H1 (cell line): ENCODE data around the gene ZNF511. TPM values are rescaled to one million over a fixed set of nuclear protein-coding genes. Genes with fewer than 3 reads are reported as not detected.

Experiments used
- CTCF ChIA-PET: fragments of 300-600 bp; sonication (Branson Sonifier 250); formaldehyde crosslinking; loops from one replicate; lab custom pipeline; 2021; ENCODE audit not compliant: partially characterized antibody; lab: Charles Lee
- POLR2A ChIA-PET: fragments of 300-600 bp; sonication (Branson Sonifier 250); formaldehyde crosslinking; loops from one replicate; lab custom pipeline; 2021; ENCODE audit warnings: inconsistent platforms; ENCODE audit not compliant: partially characterized antibody; lab: Charles Lee
- DNase-seq, 2 experiments: peaks; one replicate each; pipeline versions ENCODE4 v3.0.0 to v3.0.0-alpha.2; 2010 to 2022; ENCODE audit warnings: low spot score in 2 of 2, low read depth in 1 of 2, mixed read lengths in 1 of 2
- FAIRE-seq: peaks from 2 replicates; lab custom pipeline; 2011; peaks lifted over from hg19 to GRCh38; lab: Jason Lieb, UNC
- H2AFZ ChIP-seq: 2 replicates; pipeline ENCODE4 v1.8.1; 2012; ENCODE audit warnings: low read length, inconsistent platforms
- H2AK5ac ChIP-seq: 2 replicates; pipeline ENCODE4 v1.6.1; 2013; ENCODE audit warnings: low read depth, low read length
- H2BK120ac ChIP-seq: replicated peaks from 2 replicates; pipeline ENCODE3; 2013; ENCODE audit warnings: low read depth, low read length, inconsistent platforms
- H2BK12ac ChIP-seq: 2 replicates; pipeline ENCODE4 v1.6.1; 2013; ENCODE audit warnings: low read depth, low read length
- H2BK15ac ChIP-seq: 2 replicates; pipeline ENCODE4 v1.6.1; 2013; ENCODE audit warnings: low read length
- H2BK20ac ChIP-seq: 2 replicates; pipeline ENCODE4 v1.6.1; 2013; ENCODE audit warnings: low read length
- H2BK5ac ChIP-seq: 2 replicates; pipeline ENCODE4 v1.6.1; 2013; ENCODE audit warnings: low read depth, low read length
- H3K14ac ChIP-seq: 2 replicates; pipeline ENCODE4 v1.6.1; 2013; ENCODE audit warnings: inconsistent platforms; ENCODE audit not compliant: insufficient read length
- H3K18ac ChIP-seq: 2 replicates; pipeline ENCODE4 v1.6.1; 2013; ENCODE audit warnings: low read length; ENCODE audit errors: extremely low read depth
- H3K23ac ChIP-seq: 2 replicates; pipeline ENCODE4 v1.6.1; 2013; ENCODE audit warnings: inconsistent platforms; ENCODE audit not compliant: insufficient read length
- H3K23me2 ChIP-seq: 2 replicates; pipeline ENCODE4 v1.6.1; 2013; ENCODE audit warnings: low read depth, low read length
- H3K27ac ChIP-seq: 2 replicates; pipeline ENCODE4 v1.6.1; 2011; ENCODE audit warnings: low read depth, low read length, inconsistent platforms
- H3K27me3 ChIP-seq, 4 experiments: replicated peaks in 1 of 4; 1 replicate in 1 of 4; 2 replicates in 3 of 4; pipeline versions ENCODE4 v1.6.1 to v1.8.1; 2011 to 2013; ENCODE audit warnings: low read length in 3 of 4, mild to moderate bottlenecking in 3 of 4, inconsistent platforms in 2 of 4, mixed read lengths in 2 of 4, moderate library complexity in 1 of 4; ENCODE audit not compliant: control insufficient read depth in 3 of 4, insufficient read depth in 3 of 4; ENCODE audit errors: extremely low read depth in 1 of 4
- H3K36me3 ChIP-seq, 4 experiments: 2 replicates each; pipeline versions ENCODE4 v1.6.1 to v1.8.1; 2011 to 2013; ENCODE audit warnings: mild to moderate bottlenecking in 4 of 4, low read length in 3 of 4, moderate library complexity in 2 of 4, control low read depth in 1 of 4, inconsistent platforms in 1 of 4; ENCODE audit not compliant: insufficient read depth in 4 of 4, control insufficient read depth in 2 of 4
- H3K4ac ChIP-seq: replicated peaks from 2 replicates; pipeline ENCODE3; 2013; ENCODE audit warnings: low read length, low read depth, mixed read lengths, inconsistent platforms; ENCODE audit not compliant: insufficient read length
- H3K4me1 ChIP-seq, 4 experiments: replicated peaks in 1 of 4; 1 replicate in 1 of 4; 2 replicates in 3 of 4; pipeline versions ENCODE4 v1.6.1 to v1.8.1; 2011 to 2013; ENCODE audit warnings: low read length in 3 of 4, inconsistent platforms in 2 of 4, mixed read lengths in 1 of 4; ENCODE audit not compliant: insufficient read depth in 4 of 4, control insufficient read depth in 3 of 4
- H3K4me2 ChIP-seq, 2 experiments: 2 replicates each; pipeline versions ENCODE4 v1.6.1 to v1.8.1; 2011 to 2013; ENCODE audit warnings: low read depth in 2 of 2, low read length in 2 of 2, control low read depth in 1 of 2, inconsistent platforms in 1 of 2, mild to moderate bottlenecking in 1 of 2; ENCODE audit not compliant: insufficient read depth in 1 of 2
- H3K4me3 ChIP-seq, 4 experiments: fragments of 200-600, 300-600 bp in 1 of 4; sonication (generic), shearing (Covaris generic), sonication (Bioruptor Twin) in 1 of 4; 2 replicates each; pipeline versions ENCODE4 v1.5.1 to v1.8.1; 2011 to 2016; ENCODE audit warnings: low read length in 4 of 4, low read depth in 3 of 4, control low read depth in 2 of 4, inconsistent platforms in 2 of 4, mild to moderate bottlenecking in 2 of 4, mixed read lengths in 1 of 4, moderate library complexity in 1 of 4; ENCODE audit not compliant: insufficient read depth in 2 of 4; ENCODE audit errors: extremely low read depth in 1 of 4
- H3K56ac ChIP-seq: replicated peaks from 2 replicates; pipeline ENCODE3; 2013; ENCODE audit warnings: low read depth, mild to moderate bottlenecking, mixed read lengths, low read length, inconsistent platforms; ENCODE audit not compliant: insufficient read length
- H3K79me1 ChIP-seq: 2 replicates; pipeline ENCODE4 v1.6.1; 2013; ENCODE audit warnings: low read depth, low read length, control low read depth
- H3K79me2 ChIP-seq, 2 experiments: 2 replicates each; pipeline versions ENCODE4 v1.6.1 to v1.8.1; 2012 to 2013; ENCODE audit warnings: low read length in 2 of 2, mild to moderate bottlenecking in 2 of 2, inconsistent platforms in 1 of 2; ENCODE audit not compliant: insufficient read depth in 2 of 2, control insufficient read depth in 1 of 2
- H3K9ac ChIP-seq, 4 experiments: replicated peaks in 1 of 4; 1 replicate in 1 of 4; 2 replicates in 3 of 4; pipeline versions ENCODE4 v1.6.1 to v1.8.1; 2011 to 2013; ENCODE audit warnings: low read depth in 3 of 4, low read length in 3 of 4, control low read depth in 2 of 4, mild to moderate bottlenecking in 2 of 4, moderate library complexity in 2 of 4, inconsistent platforms in 1 of 4; ENCODE audit errors: extremely low read depth in 1 of 4
- H3K9me3 ChIP-seq, 2 experiments: 2 replicates each; pipeline versions ENCODE4 v1.6.1 to v1.8.1; 2012 to 2013; ENCODE audit warnings: mild to moderate bottlenecking in 2 of 2, moderate library complexity in 2 of 2, control low read depth in 1 of 2, inconsistent platforms in 1 of 2, low read depth in 1 of 2, low read length in 1 of 2, mixed read lengths in 1 of 2; ENCODE audit not compliant: insufficient read depth in 2 of 2
- H4K20me1 ChIP-seq, 2 experiments: replicated peaks in 1 of 2; 2 replicates each; pipeline versions ENCODE3 to v1.8.1; 2011 to 2013; ENCODE audit warnings: inconsistent platforms in 2 of 2, low read length in 2 of 2, mild to moderate bottlenecking in 1 of 2; ENCODE audit not compliant: insufficient read depth in 2 of 2, control insufficient read depth in 1 of 2
- H4K5ac ChIP-seq: 2 replicates; pipeline ENCODE4 v1.6.1; 2013; ENCODE audit warnings: low read length, low read depth, mixed read lengths, inconsistent platforms; ENCODE audit not compliant: insufficient read length
- H4K8ac ChIP-seq: 2 replicates; pipeline ENCODE4 v1.8.0; 2013; ENCODE audit warnings: mild to moderate bottlenecking, moderate library complexity, low read length, inconsistent platforms; ENCODE audit not compliant: insufficient read depth; ENCODE audit errors: extremely low read depth
- H4K91ac ChIP-seq: replicated peaks from 2 replicates; pipeline ENCODE3; 2013; ENCODE audit warnings: low read length, mixed read lengths, inconsistent platforms; ENCODE audit not compliant: insufficient read length
- ATF3 ChIP-seq: IDR thresholded peaks from 2 replicates; pipeline ENCODE4 v1.6.1; 2011; ENCODE audit warnings: low read depth, mild to moderate bottlenecking, low read length; ENCODE audit not compliant: insufficient read depth
- BCL11A ChIP-seq, 2 experiments: IDR thresholded peaks; one replicate each; pipeline ENCODE4 v1.6.1; 2011; ENCODE audit warnings: low read depth in 2 of 2, low read length in 2 of 2, mild to moderate bottlenecking in 2 of 2
- CTBP2 ChIP-seq: IDR thresholded peaks from 2 replicates; pipeline ENCODE4 v1.7.0; 2011; ENCODE audit warnings: borderline replicate concordance, mild to moderate bottlenecking, moderate library complexity, mixed read lengths, low read length; ENCODE audit not compliant: insufficient read depth, insufficient read length
- GABPA ChIP-seq: IDR thresholded peaks from 2 replicates; pipeline ENCODE4 v1.6.1; 2011; ENCODE audit warnings: mild to moderate bottlenecking, low read length, moderate library complexity, borderline replicate concordance; ENCODE audit not compliant: insufficient read depth
- GTF2F1 ChIP-seq: IDR thresholded peaks from 2 replicates; pipeline ENCODE4 v1.6.1; 2012; ENCODE audit warnings: low read depth, low read length, improper control_type of control experiment, borderline replicate concordance
- HDAC2 ChIP-seq, 2 experiments: fragments of 300-600 bp in 1 of 2; sonication (generic) in 1 of 2; IDR thresholded peaks; 2 replicates each; pipeline ENCODE4 v1.6.1; 2011 to 2012; ENCODE audit warnings: low read depth in 2 of 2, low read length in 2 of 2, mild to moderate bottlenecking in 2 of 2, moderate library complexity in 2 of 2, borderline replicate concordance in 1 of 2, inconsistent platforms in 1 of 2
- JUN ChIP-seq: IDR thresholded peaks from 2 replicates; pipeline ENCODE4 v1.6.1; 2011; ENCODE audit warnings: low read depth, mild to moderate bottlenecking, improper control_type of control experiment, low read length
- NRF1 ChIP-seq: IDR thresholded peaks from 2 replicates; pipeline ENCODE4 v1.6.1; 2011; ENCODE audit warnings: mild to moderate bottlenecking, low read depth, low read length, improper control_type of control experiment
- PHF8 ChIP-seq: fragments of 200-600 bp; sonication (generic); conservative IDR thresholded peaks from 2 replicates; pipeline ENCODE4 v1.7.1; 2012; ENCODE audit warnings: low read depth, mild to moderate bottlenecking, inconsistent platforms, low read length, moderate library complexity
- SIX5 ChIP-seq: IDR thresholded peaks from 2 replicates; pipeline ENCODE4 v1.6.1; 2011; ENCODE audit warnings: mild to moderate bottlenecking, low read depth, low read length
- SP2 ChIP-seq: IDR thresholded peaks from 2 replicates; pipeline ENCODE4 v1.6.1; 2012; ENCODE audit warnings: mild to moderate bottlenecking, low read length, inconsistent platforms
- SUZ12 ChIP-seq: fragments of 200-600 bp; sonication (generic); IDR thresholded peaks from 2 replicates; pipeline ENCODE4 v1.6.1; 2012; ENCODE audit warnings: mild to moderate bottlenecking, inconsistent platforms, low read length, moderate library complexity, mixed read lengths
- YY1 ChIP-seq: IDR thresholded peaks from 2 replicates; pipeline ENCODE4 v1.6.1; 2011; ENCODE audit warnings: low read depth, mild to moderate bottlenecking, low read length
- WGBS, 2 experiments: shearing (Covaris generic) in 1 of 2; methylation state at CpG; one replicate each; pipeline versions ENCODE4 v1.1.6 to v1.1.7; 2013 to 2015; ENCODE audit warnings: low lambda C conversion rate in 2 of 2, mixed read lengths in 2 of 2, inconsistent platforms in 1 of 2, low coverage in 1 of 2, missing lambda C conversion rate in 1 of 2; ENCODE audit not compliant: insufficient replicate concordance in 2 of 2, insufficient coverage in 1 of 2, insufficient read length in 1 of 2; ENCODE audit errors: extremely low coverage in 1 of 2, missing lambda C conversion rate in 1 of 2; 5-methylcytosine and 5-hydroxymethylcytosine counted together
- polyA plus RNA-seq, 7 experiments: library from polyadenylated mRNA; depleted of rRNA in 3 of 7; stranded (reverse) in 5 of 7; unstranded in 2 of 7; fragments of >200 nt in 5 of 7; fragments of 200-250 nt in 2 of 7; gene quantifications; 1 replicate in 5 of 7; 2 replicates in 1 of 7; 4 replicates in 1 of 7; pipeline versions ENCODE4 v1.2.1 to v1.2.3, GENCODE V29; 2011 to 2013; ENCODE audit warnings: missing spikeins in 2 of 7, mixed read lengths in 2 of 7
- total RNA-seq: library from RNA; stranded (reverse); fragmentation: NEBNext Ultra II Directional; extraction: Animal tissue kit (Norgen Biotek cat#: 25700); gene quantifications from 2 replicates; pipeline ENCODE4 v1.2.1, GENCODE V29; 2021

Gene ZNF511
- total and polyA plus RNA-seq, 2 of the 8 experiments (the other 6 are each of a cell fraction or from before 2014, with no cell fraction given), result 55.4 to 71.7 TPM

GRCh38 chr10:133264461-133264860 lies 44.3 kb upstream of the ZNF511 start:
- Histone ChIP-seq H3K4me3 (no peak overlapping the region), H2BK15ac (no peak overlapping the region), H2BK5ac (no peak overlapping the region), H4K91ac (no peak overlapping the region), H3K56ac (no peak overlapping the region), H3K14ac (no peak overlapping the region), H3K4me1 (peaks cover 0 to 11% (median 5%) of the 10 kb centered on the region in 4 experiments; a peak in 4 of 7 replicates), H4K20me1 (no peaks in the 10 kb centered on the region), H3K79me2 (no peaks in the 10 kb centered on the region), H3K9ac (no peak overlapping the region), H2AFZ (no peak overlapping the region), H3K9me3 (no peaks in the 10 kb centered on the region), H3K4ac (no peak overlapping the region), H3K23me2 (peaks cover 7% of the 10 kb centered on the region; the same call in 1 of the 2 replicates), H3K36me3 (no peaks in the 10 kb centered on the region), H3K79me1 (no peaks in the 10 kb centered on the region), H2BK12ac (no peak overlapping the region), H4K5ac (no peak overlapping the region), H2AK5ac (no peak overlapping the region), H2BK120ac (no peak overlapping the region), H4K8ac (no peak overlapping the region), H3K18ac (no peak overlapping the region), H3K27ac (no peak overlapping the region), H2BK20ac (no peak overlapping the region), H3K4me2 (no peak overlapping the region), H3K27me3 (peaks cover 0 to 15% (median 8%) of the 10 kb centered on the region in 4 experiments; a peak in 6 of 7 replicates), H3K23ac (no peak overlapping the region)
- POLR2A ChIA-PET, result interaction anchor here (0.6 to 2.3 kb wide), 7 partner anchors 9 to 164 kb away, joined by 3 to 6 read pairs (median 3); partner anchors contain the start of gene VENTX
- CTCF ChIA-PET, result interaction anchor here (1.0 to 2.4 kb wide), 5 partner anchors 9 to 121 kb away, joined by 3 to 8 read pairs (median 5); partner anchors contain the start of gene ADAM8
- DNase-seq, result no peak
- FAIRE-seq, result no peak
- 79% methylated on average over 9 of the region's 9 CpGs; no CpG with 5 or more reads in 1 of the 2 experiments for WGBS, 2 experiments
- TF ChIP-seq CTBP2 (no peak), SP2 (no peak), NRF1 (no peak), ATF3 (no peak), PHF8 (no peak), SUZ12 (no peak), YY1 (no peak), JUN (no peak), HDAC2 (IDR thresholded peaks at IDR 0.05; ENCODE audit: borderline replicate concordance in 1 of 2, low read depth in 2 of 2, low read length in 2 of 2) (no peak), SIX5 (no peak), GABPA (no peak), GTF2F1 (no peak), BCL11A (IDR thresholded peaks at IDR 0.05; ENCODE audit: low read depth in 2 of 2, low read length in 2 of 2) (no peak)
